OCI-LY3 (cell line): ENCODE data around the gene CA12.

Experiments used
- CTCF ChIP-seq: fragments of 200-600, 300-600 bp; sonication (generic); IDR thresholded peaks from 2 replicates; pipeline ENCODE4 v1.5.1; 2014; ENCODE audit warnings: antibody characterized with exemption, low read length, low read depth
- EZH2phosphoT487 ChIP-seq: fragments of 200-600 bp; shearing (Covaris generic); IDR thresholded peaks from 2 replicates; pipeline ENCODE4 v1.6.1; 2018; ENCODE audit warnings: antibody characterized with exemption, mixed run types, low read depth

- TF ChIP-seq CTCF (no peak), EZH2phosphoT487 (no peak)
Observed at GRCh38 chr15:63358241-63359029, 23.2 kb downstream of the CA12 start.
